ENCODE results near the gene EVI5. TPM values are rescaled to one million over a fixed set of nuclear protein-coding genes. Genes with fewer than 3 reads are reported as not detected.

The EVI5 gene
- total RNA-seq, 1 donor from 2014 or later = 29.7 TPM

- TF ChIP-seq CTCF (IDR thresholded peaks at IDR 0.05) (no peak), POLR2A (IDR thresholded peaks at IDR 0.05) (no peak), POLR2AphosphoS5 (IDR thresholded peaks at IDR 0.05; ENCODE audit: insufficient read depth in 1 of 2, low read depth in 1 of 2) (no peak)
- intact Hi-C loops (cut with DNase I) = no loop called here
Observed at GRCh38 chr1:92795166-92795565, 10.3 kb upstream of the EVI5 start.

GRCh38 chr1:92792340-92792782, 7.5 kb upstream of the EVI5 start:
- H3K27me3 ChIP-seq = no peaks in the 10 kb centered on the region
- H3K4me1 ChIP-seq = no peaks in the 10 kb centered on the region
- no peak for DNase-seq (ENCODE audit: extremely low spot score in 2 of 2)
- H3K4me3 ChIP-seq = no peak overlapping the region
- no peaks in the 10 kb centered on the region for H3K36me3 ChIP-seq
- H3K9me3 ChIP-seq = no peaks in the 10 kb centered on the region
- intact Hi-C loops (cut with DNase I) = no loop called here
- no peak overlapping the region for H3K27ac ChIP-seq
- no peak for TF ChIP-seq POLR2A (IDR thresholded peaks at IDR 0.05)
- no peak for TF ChIP-seq POLR2AphosphoS5 (IDR thresholded peaks at IDR 0.05; ENCODE audit: insufficient read depth in 1 of 2, low read depth in 1 of 2)
- no peak for TF ChIP-seq CTCF (IDR thresholded peaks at IDR 0.05)

More at GRCh38 chr1:92795166-92795565, 10.3 kb upstream of the EVI5 start:
- no peak for DNase-seq (ENCODE audit: extremely low spot score in 2 of 2)
- Histone ChIP-seq H3K27ac (no peak overlapping the region), H3K4me3 (no peak overlapping the region), H3K27me3 (no peaks in the 10 kb centered on the region), H3K9me3 (no peaks in the 10 kb centered on the region), H3K4me1 (no peaks in the 10 kb centered on the region), H3K36me3 (no peaks in the 10 kb centered on the region)

GRCh38 chr1:92791487-92792066, 6.7 kb upstream of the EVI5 start:
- no peak overlapping the region for H3K4me3 ChIP-seq
- no peak for DNase-seq (ENCODE audit: extremely low spot score in 2 of 2)
- no peak overlapping the region for H3K27ac ChIP-seq
- H3K4me1 ChIP-seq = no peaks in the 10 kb centered on the region
- H3K27me3 ChIP-seq = no peaks in the 10 kb centered on the region
- TF ChIP-seq POLR2AphosphoS5 (IDR thresholded peaks at IDR 0.05; ENCODE audit: insufficient read depth in 1 of 2, low read depth in 1 of 2) (no peak), POLR2A (IDR thresholded peaks at IDR 0.05) (no peak), CTCF (IDR thresholded peaks at IDR 0.05) (no peak)
- no peaks in the 10 kb centered on the region for H3K9me3 ChIP-seq
- intact Hi-C loops (cut with DNase I) = no loop called here
- H3K36me3 ChIP-seq = no peaks in the 10 kb centered on the region

- Histone ChIP-seq H3K4me1 (no peaks in the 10 kb centered on the region), H3K4me3 (no peak overlapping the region), H3K9me3 (no peaks in the 10 kb centered on the region), H3K27ac (no peak overlapping the region), H3K36me3 (no peaks in the 10 kb centered on the region), H3K27me3 (no peaks in the 10 kb centered on the region)
- intact Hi-C loops (cut with DNase I) = no loop called here
- DNase-seq (ENCODE audit: extremely low spot score in 2 of 2) = no peak
- no peak for TF ChIP-seq POLR2A (IDR thresholded peaks at IDR 0.05)
- no peak for TF ChIP-seq CTCF (IDR thresholded peaks at IDR 0.05)
- no peak for TF ChIP-seq POLR2AphosphoS5 (IDR thresholded peaks at IDR 0.05; ENCODE audit: insufficient read depth in 1 of 2, low read depth in 1 of 2)
Observed at GRCh38 chr1:92790867-92791266, 6.0 kb upstream of the EVI5 start.

GRCh38 chr1:92790081-92790480, 5.2 kb upstream of the EVI5 start:
- Histone ChIP-seq H3K4me3 (no peak overlapping the region), H3K9me3 (no peaks in the 10 kb centered on the region), H3K36me3 (no peaks in the 10 kb centered on the region), H3K4me1 (peaks cover 5% of the 10 kb centered on the region), H3K27ac (no peak overlapping the region), H3K27me3 (no peaks in the 10 kb centered on the region)
- no peak for TF ChIP-seq CTCF (IDR thresholded peaks at IDR 0.05)
- TF ChIP-seq POLR2A (IDR thresholded peaks at IDR 0.05) = no peak
- no peak for TF ChIP-seq POLR2AphosphoS5 (IDR thresholded peaks at IDR 0.05; ENCODE audit: insufficient read depth in 1 of 2, low read depth in 1 of 2)
- intact Hi-C loops (cut with DNase I) = no loop called here
- DNase-seq (ENCODE audit: extremely low spot score in 2 of 2) = no peak
